T-helper 17 cell (primary cell): Measurements from ENCODE around the gene HNRNPC. TPM values are rescaled to one million over a fixed set of nuclear protein-coding genes. Genes with fewer than 3 reads are reported as not detected.
A peak's percentile ranks its signal among the peaks of the same experiment; 100 is the strongest.
"Not testable (repeated sequence)": the region's sequence is repeated elsewhere in the genome, so short reads cannot be mapped to it uniquely, and the experiment has no call there.

Source experiments
- ATAC-seq: fragments of 150-1000 bp; cut with Tn5 transposase; 2 replicates; pipeline ENCODE4 v1.10.0; 2021; ENCODE audit warnings: mild to moderate bottlenecking, moderate library complexity
- DNase-seq, 3 donors: peaks; one replicate each; pipeline versions ENCODE4 v3.0.0 to v3.0.0-alpha.2; 2020 to 2021
- H3K9me3 ChIP-seq: one replicate; pipeline ENCODE4 v1.7.0; 2013; ENCODE audit warnings: low read length, mild to moderate bottlenecking; ENCODE audit not compliant: control insufficient read depth, poor library complexity, severe bottlenecking
- H3K27ac Mint-ChIP-seq: one replicate; pipeline ENCODE4 v1.8.0; 2022; ENCODE audit warnings: mild to moderate bottlenecking, moderate library complexity, mixed read lengths
- H3K27me3 Mint-ChIP-seq: one replicate; pipeline ENCODE4 v1.8.0; 2022; ENCODE audit warnings: mixed read lengths
- H3K36me3 Mint-ChIP-seq: one replicate; pipeline ENCODE4 v1.8.0; 2022; ENCODE audit warnings: low read depth, mixed read lengths
- H3K4me1 Mint-ChIP-seq: one replicate; pipeline ENCODE4 v1.8.0; 2022; ENCODE audit warnings: mild to moderate bottlenecking, mixed read lengths
- H3K4me3 Mint-ChIP-seq: one replicate; pipeline ENCODE4 v1.8.0; 2022; ENCODE audit warnings: mild to moderate bottlenecking, moderate library complexity, mixed read lengths
- total RNA-seq, 4 donors: library from RNA in 2 of 4; stranded (reverse) in 2 of 4; gene quantifications; one replicate each; pipeline ENCODE4 v1.2.3 and lab custom pipeline; 2022 to 2026

The HNRNPC gene
- total RNA-seq (100 to 1,000 TPM; 576 to 580 TPM), total RNA-seq (lab: John Stamatoyannopoulos, UW) (613 to 730 reads per million in 2 donors)

DNA sequence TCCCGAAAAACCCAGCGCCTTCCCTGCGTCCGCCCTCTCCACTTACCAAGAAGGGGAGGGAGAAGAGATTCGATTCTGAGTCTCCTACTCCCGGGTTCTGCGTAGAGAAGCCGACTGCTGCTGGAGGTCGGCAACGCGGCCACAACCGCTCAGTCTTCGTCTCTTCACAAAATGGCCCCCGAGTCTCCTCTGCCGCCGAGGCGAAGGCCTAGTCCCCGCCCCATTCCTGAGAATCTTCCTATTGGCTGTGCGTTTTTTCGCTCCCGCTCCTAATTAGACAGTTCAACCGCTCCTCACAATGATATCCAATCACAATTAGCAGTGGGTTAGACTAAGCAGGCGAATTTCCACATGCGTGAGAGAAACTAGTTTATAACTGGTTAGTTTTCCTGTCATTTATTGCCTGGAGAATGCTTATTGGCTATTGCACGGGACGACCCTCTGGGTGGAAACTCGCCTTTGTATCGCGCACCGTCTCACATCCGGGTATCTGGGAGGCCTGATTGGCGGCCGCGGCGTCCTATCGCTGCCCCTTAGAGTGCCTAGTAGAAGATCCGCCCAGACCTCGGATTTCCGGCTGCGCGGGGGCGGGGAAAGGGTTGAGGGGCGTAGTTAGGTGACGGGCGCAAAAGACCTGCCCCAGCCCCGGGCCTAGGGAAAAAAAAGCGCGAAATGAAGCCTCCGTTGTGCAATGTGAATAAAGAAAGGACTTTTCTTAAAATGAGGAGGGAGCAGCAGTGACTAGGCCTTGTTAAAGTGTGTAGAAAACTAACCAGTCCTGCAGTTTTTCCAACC lies at the start of gene HNRNPC:
HNRNPC (minus strand) TSS at position 191 of the 795 bp plus-strand sequence. CDS start 35,249 bp downstream, outside the sequence.
- ATAC-seq (peak; percentile 89), DNase-seq (peak; percentile 99 to 100 (median 100))
- H3K4me3 Mint-ChIP-seq, result peak within 1 kb of the TSS; percentile 99
- H3K36me3 Mint-ChIP-seq, result peaks cover 9% of the 10 kb centered on the region
- H3K4me1 Mint-ChIP-seq, result peaks cover 36% of the 10 kb centered on the region
- H3K27me3 Mint-ChIP-seq, result no peaks in the 10 kb centered on the region
- peak within 1 kb of the TSS; percentile 100 for H3K27ac Mint-ChIP-seq
- no peaks in the 10 kb centered on the region for H3K9me3 ChIP-seq

DNA sequence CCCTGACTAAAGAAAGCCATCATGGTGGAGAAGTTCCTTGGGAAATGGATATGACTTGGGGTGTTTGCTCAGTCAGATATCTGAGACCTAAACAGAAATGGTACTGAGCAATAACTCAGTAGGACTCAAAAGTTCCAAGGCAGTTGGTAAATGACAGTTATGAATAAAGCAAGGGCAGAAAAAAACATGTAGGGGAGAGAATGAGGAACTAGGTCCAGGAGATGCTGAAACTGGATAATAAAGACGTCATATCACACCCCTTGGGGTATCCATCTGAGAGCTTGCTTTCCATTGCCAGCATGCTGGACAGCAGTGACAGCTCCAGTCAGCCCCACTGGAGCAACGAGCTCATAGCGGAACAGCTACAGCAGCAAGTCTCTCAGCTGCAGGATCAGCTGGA lies 48.2 kb upstream of the HNRNPC start:
- H3K27ac Mint-ChIP-seq, result no peak overlapping the region
- peaks cover 2% of the 10 kb centered on the region for H3K27me3 Mint-ChIP-seq
- DNase-seq (no peak), ATAC-seq (no peak)
- peaks cover 17% of the 10 kb centered on the region for H3K4me1 Mint-ChIP-seq
- peaks cover under 1% of the 10 kb centered on the region for H3K36me3 Mint-ChIP-seq
- no peak overlapping the region for H3K4me3 Mint-ChIP-seq
- H3K9me3 ChIP-seq, result no peaks in the 10 kb centered on the region

DNA sequence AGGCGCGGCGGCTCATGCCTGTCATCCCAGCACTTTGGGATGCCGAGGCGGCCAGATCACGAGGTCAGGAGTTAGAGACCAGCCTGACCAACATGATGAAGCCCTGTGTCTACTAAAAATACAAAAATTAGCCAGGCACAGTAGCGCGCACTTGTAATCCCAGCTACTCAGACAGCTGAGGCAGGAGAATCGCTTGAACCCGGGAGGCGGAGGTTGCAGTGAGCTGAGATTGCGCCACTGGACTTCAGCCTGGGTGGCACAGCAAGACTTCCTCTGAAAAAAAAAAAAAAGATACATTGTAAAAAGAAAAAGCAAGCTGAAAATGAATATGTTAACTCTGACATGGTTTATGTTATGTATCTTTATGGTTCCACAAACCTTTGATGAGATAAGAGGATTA lies 44.3 kb upstream of the HNRNPC start:
- H3K36me3 Mint-ChIP-seq, result no peaks in the 10 kb centered on the region
- ATAC-seq (no peak), DNase-seq (no peak)
- peaks cover 10% of the 10 kb centered on the region for H3K4me1 Mint-ChIP-seq
- no peaks in the 10 kb centered on the region for H3K27me3 Mint-ChIP-seq
- H3K27ac Mint-ChIP-seq, result no peak overlapping the region
- no peak overlapping the region for H3K4me3 Mint-ChIP-seq
- no peaks in the 10 kb centered on the region for H3K9me3 ChIP-seq

DNA sequence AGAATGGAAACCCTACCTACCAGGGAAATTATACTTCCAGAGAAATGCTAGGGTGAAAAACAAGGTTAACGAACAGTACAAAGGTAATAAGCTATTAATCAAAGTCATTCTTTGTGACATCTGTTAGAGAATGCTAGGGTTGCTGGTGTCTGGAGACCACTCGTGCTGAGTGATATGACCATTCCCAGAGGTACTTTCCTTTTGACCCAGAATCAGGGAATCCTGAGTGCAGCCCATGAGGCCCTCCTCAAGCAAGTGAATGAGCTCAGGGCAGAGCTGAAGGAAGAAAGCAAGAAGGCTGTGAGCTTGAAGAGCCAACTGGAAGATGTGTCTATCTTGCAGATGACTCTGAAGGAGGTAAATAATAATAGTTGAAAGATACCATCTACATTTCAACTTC lies 42.4 kb upstream of the HNRNPC start:
- Mint-ChIP-seq H3K4me3 (no peak overlapping the region), H3K27ac (no peak overlapping the region), H3K36me3 (no peaks in the 10 kb centered on the region), H3K4me1 (peaks cover 17% of the 10 kb centered on the region), H3K27me3 (no peaks in the 10 kb centered on the region)
- DNase-seq (no peak), ATAC-seq (no peak)
- H3K9me3 ChIP-seq, result no peaks in the 10 kb centered on the region

DNA sequence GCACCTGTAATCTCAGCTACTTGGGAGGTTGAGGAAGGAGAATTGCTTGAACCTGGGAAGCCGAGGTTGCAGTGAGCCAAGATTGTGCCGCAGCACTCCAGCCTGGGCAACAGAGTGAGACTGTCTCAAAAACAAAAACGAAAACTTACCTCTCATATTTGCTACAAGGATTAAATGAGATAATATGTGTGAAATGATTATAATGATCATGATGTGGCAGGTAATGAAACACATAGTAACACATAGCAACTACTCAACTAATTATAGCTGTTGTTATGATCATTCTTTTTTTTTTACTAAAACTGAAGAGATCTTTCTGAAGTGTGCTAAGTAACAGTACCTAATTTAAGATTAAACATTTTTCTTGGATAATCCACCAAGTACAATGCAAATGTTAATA lies 40.7 kb upstream of the HNRNPC start:
- H3K4me3 Mint-ChIP-seq, result no peak overlapping the region

DNA sequence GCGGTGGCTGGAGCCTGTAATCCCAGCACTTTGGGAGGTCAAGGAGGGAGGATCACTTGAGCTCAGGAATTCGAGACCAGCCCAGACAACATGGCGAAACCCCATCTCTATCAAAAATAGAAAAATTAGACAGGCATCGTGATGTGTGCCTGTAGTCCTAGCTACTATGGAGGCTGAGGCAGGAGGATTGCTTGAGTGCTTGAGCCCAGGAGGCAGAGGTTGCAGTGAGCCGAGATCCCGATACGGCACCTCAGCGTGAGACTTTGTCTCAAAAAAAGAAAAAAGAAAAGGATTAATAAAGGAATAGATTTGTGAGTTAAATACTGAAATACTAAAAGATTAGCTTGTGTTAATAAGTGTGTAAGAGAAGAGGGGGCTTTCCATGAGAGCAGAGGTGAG lies 40.0 kb upstream of the HNRNPC start:
- no peaks in the 10 kb centered on the region for H3K9me3 ChIP-seq
- H3K27ac Mint-ChIP-seq, result peak overlapping the region; percentile 93
- no peaks in the 10 kb centered on the region for H3K27me3 Mint-ChIP-seq
- ATAC-seq (no peak), DNase-seq (no peak)
- peaks cover 17% of the 10 kb centered on the region for H3K4me1 Mint-ChIP-seq
- H3K4me3 Mint-ChIP-seq, result peak overlapping the region; percentile 91
- H3K36me3 Mint-ChIP-seq, result no peaks in the 10 kb centered on the region

More for the DNA sequence above, 40.7 kb upstream of the HNRNPC start:
- ATAC-seq (no peak), DNase-seq (no peak)
- Mint-ChIP-seq H3K27ac (no peak overlapping the region), H3K27me3 (no peaks in the 10 kb centered on the region), H3K4me1 (peaks cover 17% of the 10 kb centered on the region), H3K36me3 (no peaks in the 10 kb centered on the region)
- no peaks in the 10 kb centered on the region for H3K9me3 ChIP-seq

DNA sequence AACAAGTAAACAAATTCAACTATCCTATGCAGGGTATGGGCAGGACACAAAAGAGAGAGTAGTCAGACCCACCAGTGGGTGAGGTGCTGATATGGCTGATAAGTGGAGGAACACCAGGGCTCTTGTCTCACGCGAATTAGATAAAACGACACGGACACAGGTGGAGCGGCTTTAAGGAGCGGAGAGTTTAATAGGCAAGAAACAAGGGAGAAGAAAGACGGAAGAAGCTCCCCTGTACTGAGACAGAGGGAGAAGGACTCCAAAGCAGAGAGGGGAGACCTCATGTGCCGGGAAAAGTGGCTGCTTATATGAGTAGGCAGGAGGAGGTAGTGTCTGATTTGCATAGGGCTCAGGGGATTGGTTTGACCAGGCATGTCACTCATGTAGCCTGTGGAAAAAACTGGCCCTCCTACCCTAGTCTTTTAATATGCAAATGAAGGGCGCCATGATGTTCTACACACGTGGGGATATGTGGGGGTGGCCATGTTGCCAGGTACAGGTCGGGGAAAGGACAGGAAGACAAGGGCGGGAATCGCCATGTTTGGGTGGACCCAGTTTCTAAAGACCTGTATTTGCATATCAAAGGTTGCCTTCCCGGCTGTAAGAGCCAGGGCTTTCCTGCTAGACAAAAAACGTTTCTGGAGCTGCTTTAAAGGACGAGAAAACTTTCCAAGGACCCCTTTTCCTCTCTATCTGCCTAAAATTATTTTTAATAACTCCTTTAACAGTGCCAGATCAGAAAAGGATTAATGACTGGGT lies 39.4 kb upstream of the HNRNPC start:
- H3K9me3 ChIP-seq, result no peaks in the 10 kb centered on the region
- peak; percentile 46 to 69 (median 50) for DNase-seq
- H3K36me3 Mint-ChIP-seq, result no peaks in the 10 kb centered on the region
- H3K27ac Mint-ChIP-seq, result peak overlapping the region; percentile 93
- H3K4me3 Mint-ChIP-seq, result peak overlapping the region; percentile 91
- H3K4me1 Mint-ChIP-seq, result peaks cover 17% of the 10 kb centered on the region
- peak; percentile 92 for ATAC-seq
- H3K27me3 Mint-ChIP-seq, result no peaks in the 10 kb centered on the region

DNA sequence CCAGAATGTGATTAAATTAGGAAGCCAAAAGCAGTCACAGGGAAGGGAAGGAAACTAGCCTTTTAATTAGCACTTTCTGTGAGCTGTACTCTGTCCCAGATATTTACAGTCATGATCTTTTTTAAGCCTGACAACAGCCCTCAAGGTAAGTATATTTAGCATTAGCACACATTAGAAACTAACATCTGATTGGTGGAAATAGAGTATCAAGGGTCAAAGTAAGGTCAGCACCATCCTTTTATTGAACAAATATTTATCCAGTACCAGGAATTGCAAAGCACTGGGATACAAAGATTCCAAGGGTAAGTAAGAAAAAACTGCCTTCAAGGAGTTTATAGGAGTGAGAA lies 38.9 kb upstream of the HNRNPC start:
- Mint-ChIP-seq H3K4me3 (peak overlapping the region; percentile 91), H3K27ac (peak overlapping the region; percentile 93), H3K36me3 (no peaks in the 10 kb centered on the region), H3K4me1 (peaks cover 17% of the 10 kb centered on the region), H3K27me3 (no peaks in the 10 kb centered on the region)
- no peaks in the 10 kb centered on the region for H3K9me3 ChIP-seq
- ATAC-seq (peak; percentile 6), DNase-seq (no peak)

DNA sequence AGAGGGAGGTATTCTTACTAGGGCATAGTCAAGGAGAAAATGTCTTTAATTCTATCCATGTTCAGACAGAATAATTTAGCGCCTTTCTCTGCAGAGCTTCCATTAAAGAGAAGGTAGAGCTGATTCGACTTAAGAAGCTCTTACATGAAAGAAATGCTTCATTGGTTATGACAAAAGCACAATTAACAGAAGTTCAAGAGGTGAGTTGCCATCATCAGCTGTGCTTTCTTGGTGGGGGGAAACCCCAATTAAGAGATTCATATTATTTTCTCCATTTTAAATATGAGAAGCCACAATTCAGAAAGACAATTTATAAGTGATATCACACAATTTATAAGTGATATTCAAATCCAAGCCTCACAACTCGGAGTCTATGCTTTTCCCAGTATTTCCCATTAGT lies 38.4 kb upstream of the HNRNPC start:
- Mint-ChIP-seq H3K4me1 (peaks cover 17% of the 10 kb centered on the region), H3K36me3 (no peaks in the 10 kb centered on the region), H3K27me3 (no peaks in the 10 kb centered on the region), H3K4me3 (peak overlapping the region; percentile 91), H3K27ac (peak overlapping the region; percentile 93)
- DNase-seq (no peak), ATAC-seq (no peak)
- no peaks in the 10 kb centered on the region for H3K9me3 ChIP-seq

DNA sequence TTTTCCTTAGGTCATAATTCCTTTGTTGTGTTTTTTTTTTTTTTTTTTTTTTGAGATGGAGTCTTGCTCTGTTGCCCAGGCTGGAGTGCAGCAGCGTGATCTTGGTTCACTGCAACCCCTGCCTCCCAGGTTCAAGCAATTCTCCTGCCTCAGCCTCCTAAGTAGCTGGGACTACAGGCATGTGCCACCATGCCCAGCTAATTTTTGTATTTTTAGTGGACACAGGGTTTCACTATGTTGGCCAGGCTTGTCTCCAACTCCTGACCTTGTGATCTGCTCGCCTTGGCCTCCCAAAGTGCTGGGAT lies 33.5 kb upstream of the HNRNPC start:
- not testable (repeated sequence) for DNase-seq, ATAC-seq, H3K27ac Mint-ChIP-seq, H3K9me3 ChIP-seq, H3K27me3 Mint-ChIP-seq, H3K36me3 Mint-ChIP-seq, H3K4me3 Mint-ChIP-seq, H3K4me1 Mint-ChIP-seq

DNA sequence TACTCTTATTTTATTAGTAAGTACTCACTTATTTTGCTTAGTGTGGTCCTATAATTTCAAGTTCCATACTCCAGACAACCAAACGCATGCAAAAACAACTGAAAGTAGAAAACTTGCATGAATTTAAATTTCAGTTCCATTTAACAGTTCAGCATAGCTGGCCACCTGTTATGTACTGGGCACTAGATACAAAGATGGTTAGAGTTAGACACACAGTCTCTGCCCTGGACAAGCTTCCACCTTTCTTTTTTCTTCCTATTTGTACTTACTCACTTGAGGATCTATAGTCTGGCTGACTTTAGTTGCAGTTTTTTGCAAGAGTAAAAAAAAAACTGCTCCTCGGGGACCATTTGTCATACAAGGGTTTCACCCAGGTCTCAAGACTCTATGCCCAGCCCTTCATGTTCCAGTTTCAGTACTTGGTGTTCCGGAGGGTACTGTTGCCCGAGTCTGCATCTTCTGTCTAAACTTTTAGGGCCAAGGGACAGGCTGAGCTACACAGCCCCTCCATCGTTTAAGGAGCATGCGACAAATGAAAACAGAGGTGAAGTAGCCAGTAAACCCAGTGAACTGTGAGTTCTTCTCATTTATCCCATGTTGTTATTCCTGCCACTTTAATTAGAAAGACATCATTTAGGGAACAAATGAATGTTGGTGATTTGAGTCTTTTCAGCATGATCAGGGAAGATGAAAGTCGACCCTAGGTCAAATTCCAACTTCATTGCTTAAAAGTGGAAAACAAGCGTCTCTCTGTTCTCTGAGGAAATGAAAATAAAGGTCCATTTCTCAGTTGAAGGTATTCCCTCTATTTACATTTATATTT lies 33.0 kb upstream of the HNRNPC start:
- ATAC-seq, result no peak
- Mint-ChIP-seq H3K4me3 (no peak overlapping the region), H3K27ac (no peak overlapping the region), H3K27me3 (peaks cover 11% of the 10 kb centered on the region), H3K4me1 (peaks cover 8% of the 10 kb centered on the region), H3K36me3 (no peaks in the 10 kb centered on the region)
- no peak for DNase-seq
- H3K9me3 ChIP-seq, result no peaks in the 10 kb centered on the region

DNA sequence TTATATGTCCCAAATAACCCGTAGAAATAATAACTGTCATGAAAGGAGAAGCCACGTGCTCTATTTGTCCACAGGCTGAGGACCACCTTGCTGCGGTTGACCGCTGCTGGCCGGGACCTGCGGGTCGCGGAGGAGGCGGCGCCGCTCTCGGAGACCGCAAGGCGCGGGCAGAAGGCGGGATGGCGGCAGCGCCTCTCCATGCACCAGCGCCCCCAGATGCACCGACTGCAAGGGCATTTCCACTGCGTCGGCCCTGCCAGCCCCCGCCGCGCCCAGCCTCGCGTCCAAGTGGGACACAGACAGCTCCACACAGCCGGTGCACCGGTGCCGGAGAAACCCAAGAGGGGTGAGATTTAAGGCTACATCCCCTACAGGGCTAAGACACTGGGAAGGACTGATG lies 31.6 kb upstream of the HNRNPC start:
- Mint-ChIP-seq H3K4me1 (peaks cover 8% of the 10 kb centered on the region), H3K36me3 (no peaks in the 10 kb centered on the region), H3K27me3 (peaks cover 11% of the 10 kb centered on the region), H3K27ac (no peak overlapping the region), H3K4me3 (peak overlapping the region; percentile 69)
- no peaks in the 10 kb centered on the region for H3K9me3 ChIP-seq
- DNase-seq (peak in 2 of 3 donors; percentile 9 to 25), ATAC-seq (peak; percentile 68)

DNA sequence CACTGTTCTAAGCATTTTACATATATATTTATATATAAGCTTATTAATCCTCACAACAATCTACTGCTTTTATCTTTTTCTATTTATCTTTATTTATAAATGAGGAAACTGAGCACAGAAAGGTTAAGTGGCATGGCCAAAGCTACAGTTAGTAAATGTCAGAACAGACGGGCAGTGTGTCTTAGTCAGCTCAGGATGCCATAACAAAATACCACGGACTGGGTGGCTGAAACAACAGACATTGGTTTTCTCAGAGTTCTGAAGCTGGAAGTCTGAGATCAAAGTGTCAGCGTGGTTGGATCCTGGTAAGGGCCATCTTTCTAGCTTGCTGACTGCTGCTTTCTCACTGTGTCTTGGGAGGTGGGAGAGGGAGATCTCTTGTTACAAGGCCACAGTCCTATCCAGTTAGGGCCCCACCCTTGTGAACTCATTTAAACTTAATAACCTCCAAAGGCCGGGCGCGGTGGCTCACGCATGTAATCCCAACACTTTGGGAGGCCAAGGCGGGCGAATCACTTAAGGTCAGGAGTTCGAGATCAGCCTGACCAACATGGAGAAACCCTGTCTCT lies 30.4 kb upstream of the HNRNPC start:
- H3K4me3 Mint-ChIP-seq, result no peak overlapping the region
- no peaks in the 10 kb centered on the region for H3K36me3 Mint-ChIP-seq
- H3K27ac Mint-ChIP-seq, result no peak overlapping the region
- H3K9me3 ChIP-seq, result no peaks in the 10 kb centered on the region
- peaks cover 8% of the 10 kb centered on the region for H3K4me1 Mint-ChIP-seq
- no peak for DNase-seq
- peaks cover 11% of the 10 kb centered on the region for H3K27me3 Mint-ChIP-seq
- no peak for ATAC-seq
